ENCODE data around the gene CUX1. TPM values are rescaled to one million over a fixed set of nuclear protein-coding genes. Genes with fewer than 3 reads are reported as not detected.
"Not testable (repeated sequence)": the region's sequence is repeated elsewhere in the genome, so short reads cannot be mapped to it uniquely, and the experiment has no call there.

The CUX1 gene
- total RNA-seq, 4 donors from 2014 or later, result 56.9 to 124 (median 93.2) TPM

DNA sequence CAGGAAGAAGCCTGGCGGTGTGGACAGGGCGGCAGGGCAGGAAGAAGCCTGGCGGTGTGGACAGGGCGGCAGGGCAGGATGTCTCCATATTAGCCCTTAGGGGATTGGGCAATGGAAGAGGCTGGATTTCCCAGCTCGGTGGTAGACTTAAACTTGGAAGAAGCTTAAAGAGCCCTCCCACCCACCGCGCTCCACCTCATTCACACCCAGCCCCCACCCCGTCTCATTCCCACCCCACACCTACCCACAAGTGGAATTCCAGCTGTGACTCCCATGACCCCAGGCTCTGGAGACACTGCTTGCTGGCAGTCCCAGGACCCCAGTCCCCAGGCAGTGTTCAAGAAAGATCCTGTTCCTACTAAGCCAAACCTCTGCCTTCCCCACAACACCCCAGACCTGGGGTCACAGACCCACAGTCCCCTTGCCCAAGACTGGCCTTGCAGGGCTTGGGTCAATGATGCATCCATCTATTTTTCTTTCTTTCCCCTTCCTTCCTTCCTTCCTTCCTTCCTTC lies 504.8 kb downstream of the CUX1 start:
- no peak for TF ChIP-seq POLR2A (IDR thresholded peaks at IDR 0.05)
- no peak for TF ChIP-seq POLR2AphosphoS5 (IDR thresholded peaks at IDR 0.05)
- no peak for TF ChIP-seq EP300 (IDR thresholded peaks at IDR 0.05; ENCODE audit: low read depth)
- TF ChIP-seq, protein P1, sequence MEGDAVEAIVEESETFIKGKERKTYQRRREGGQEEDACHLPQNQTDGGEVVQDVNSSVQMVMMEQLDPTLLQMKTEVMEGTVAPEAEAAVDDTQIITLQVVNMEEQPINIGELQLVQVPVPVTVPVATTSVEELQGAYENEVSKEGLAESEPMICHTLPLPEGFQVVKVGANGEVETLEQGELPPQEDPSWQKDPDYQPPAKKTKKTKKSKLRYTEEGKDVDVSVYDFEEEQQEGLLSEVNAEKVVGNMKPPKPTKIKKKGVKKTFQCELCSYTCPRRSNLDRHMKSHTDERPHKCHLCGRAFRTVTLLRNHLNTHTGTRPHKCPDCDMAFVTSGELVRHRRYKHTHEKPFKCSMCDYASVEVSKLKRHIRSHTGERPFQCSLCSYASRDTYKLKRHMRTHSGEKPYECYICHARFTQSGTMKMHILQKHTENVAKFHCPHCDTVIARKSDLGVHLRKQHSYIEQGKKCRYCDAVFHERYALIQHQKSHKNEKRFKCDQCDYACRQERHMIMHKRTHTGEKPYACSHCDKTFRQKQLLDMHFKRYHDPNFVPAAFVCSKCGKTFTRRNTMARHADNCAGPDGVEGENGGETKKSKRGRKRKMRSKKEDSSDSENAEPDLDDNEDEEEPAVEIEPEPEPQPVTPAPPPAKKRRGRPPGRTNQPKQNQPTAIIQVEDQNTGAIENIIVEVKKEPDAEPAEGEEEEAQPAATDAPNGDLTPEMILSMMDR (IDR thresholded peaks at IDR 0.05), result no peak
- no peak overlapping the region for H3K4me3 ChIP-seq
- H3K9me3 ChIP-seq, result no peaks in the 10 kb centered on the region
- no peaks in the 10 kb centered on the region for H3K36me3 ChIP-seq
- WGBS, 2 donors (ENCODE audit: low coverage in 1 of 2), result 79 to 84% methylated on average over 4 to 8 of the region's 8 CpGs
- in situ Hi-C loops (cut with MboI; ENCODE audit: low pct_ligation_motif_present in 1 of 4, low pct_unique_long_range_greater_than_20kb in 1 of 4, low sequenced_read_pairs in 3 of 4) (no loop called here), intact Hi-C loops (cut with DNase I; ENCODE audit: low total_unique reads) (no loop called here)
- H3K27me3 ChIP-seq, result peaks cover 25% of the 10 kb centered on the region
- no peak overlapping the region for H3K27ac ChIP-seq
- no peaks in the 10 kb centered on the region for H3K4me1 ChIP-seq
- DNase-seq, result no peak

- Histone ChIP-seq H3K4me1 (no peaks in the 10 kb centered on the region), H3K36me3 (no peaks in the 10 kb centered on the region), H3K27me3 (peaks cover 34% of the 10 kb centered on the region), H3K27ac (no peak overlapping the region), H3K9me3 (no peaks in the 10 kb centered on the region), H3K4me3 (no peak overlapping the region)
- no peak for TF ChIP-seq POLR2AphosphoS5 (IDR thresholded peaks at IDR 0.05)
- TF ChIP-seq EP300 (IDR thresholded peaks at IDR 0.05; ENCODE audit: low read depth), result no peak
- TF ChIP-seq, protein P1 (IDR thresholded peaks at IDR 0.05), result no peak
- no peak for TF ChIP-seq POLR2A (IDR thresholded peaks at IDR 0.05)
- intact Hi-C loops (cut with DNase I; ENCODE audit: low total_unique reads) (no loop called here), in situ Hi-C loops (cut with MboI; ENCODE audit: low pct_ligation_motif_present in 1 of 4, low pct_unique_long_range_greater_than_20kb in 1 of 4, low sequenced_read_pairs in 3 of 4) (no loop called here)
- DNase-seq, result no peak
- 85% methylated on average over 5 of the region's 5 CpGs; no CpG with 5 or more reads in 1 of the 2 donors for WGBS, 2 donors (ENCODE audit: low coverage in 1 of 2)
Measured at GRCh38 chr7:102323914-102324195, 506.4 kb downstream of the CUX1 start.

GRCh38 chr7:102325106-102325505 lies 507.7 kb downstream of the CUX1 start:
- peaks cover 34% of the 10 kb centered on the region for H3K27me3 ChIP-seq
- H3K36me3 ChIP-seq; intact Hi-C loops (cut with DNase I; ENCODE audit: low total_unique reads); H3K9me3 ChIP-seq; DNase-seq; H3K4me1 ChIP-seq; in situ Hi-C loops (cut with MboI; ENCODE audit: low pct_ligation_motif_present in 1 of 4, low pct_unique_long_range_greater_than_20kb in 1 of 4, low sequenced_read_pairs in 3 of 4); H3K4me3 ChIP-seq; H3K27ac ChIP-seq: not testable (repeated sequence)
- 71 to 86% methylated on average over 1 to 11 of the region's 11 CpGs for WGBS, 2 donors (ENCODE audit: low coverage in 1 of 2)

DNA sequence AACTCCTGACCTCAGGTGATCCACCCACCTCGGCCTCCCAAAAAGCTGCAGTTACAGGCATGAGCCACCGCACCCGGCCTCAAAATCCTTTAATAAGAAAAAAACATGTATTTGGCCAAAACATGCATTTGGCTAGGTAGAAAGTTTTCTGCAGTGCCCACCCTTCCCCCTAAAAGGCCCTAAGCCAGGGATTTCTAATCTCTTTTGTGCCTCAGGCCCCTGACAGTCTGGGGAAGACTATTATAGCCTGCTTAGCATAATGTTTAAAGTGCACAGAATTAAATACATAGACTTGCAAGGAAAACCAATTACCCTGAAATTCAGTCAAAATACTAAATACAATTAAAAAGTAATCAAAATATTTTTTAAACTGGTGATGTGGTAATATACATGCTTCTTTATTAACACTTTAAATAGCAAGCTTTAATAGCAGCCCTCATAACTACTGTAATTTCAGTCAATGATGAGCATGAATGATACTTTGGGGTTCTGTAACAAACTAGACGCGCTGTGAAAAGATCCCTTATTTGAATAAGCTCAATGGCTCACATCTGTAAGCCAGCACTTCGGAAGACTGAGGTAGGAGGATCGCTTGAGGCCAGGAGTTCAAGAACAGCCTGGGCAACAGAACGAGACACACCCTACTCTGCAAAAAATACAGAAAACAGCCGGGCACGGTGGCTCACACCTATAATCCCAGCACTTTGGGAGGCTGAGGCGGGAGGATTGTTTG lies 508.9 kb downstream of the CUX1 start:
- Histone ChIP-seq H3K4me3 (no peak overlapping the region), H3K4me1 (no peaks in the 10 kb centered on the region), H3K27ac (no peak overlapping the region), H3K27me3 (peaks cover 31% of the 10 kb centered on the region), H3K36me3 (no peaks in the 10 kb centered on the region), H3K9me3 (no peaks in the 10 kb centered on the region)
- no peak for DNase-seq
- intact Hi-C loops (cut with DNase I; ENCODE audit: low total_unique reads) (no loop called here), in situ Hi-C loops (cut with MboI; ENCODE audit: low pct_ligation_motif_present in 1 of 4, low pct_unique_long_range_greater_than_20kb in 1 of 4, low sequenced_read_pairs in 3 of 4) (no loop called here)
- WGBS, 2 donors (ENCODE audit: low coverage in 1 of 2), result 77 to 81% methylated on average over 5 to 11 of the region's 11 CpGs
- no peak for TF ChIP-seq POLR2A (IDR thresholded peaks at IDR 0.05)
- TF ChIP-seq POLR2AphosphoS5 (IDR thresholded peaks at IDR 0.05), result no peak
- TF ChIP-seq, protein P1 (IDR thresholded peaks at IDR 0.05), result no peak
- TF ChIP-seq EP300 (IDR thresholded peaks at IDR 0.05; ENCODE audit: low read depth), result no peak

- H3K4me3 ChIP-seq; intact Hi-C loops (cut with DNase I; ENCODE audit: low total_unique reads); in situ Hi-C loops (cut with MboI; ENCODE audit: low pct_ligation_motif_present in 1 of 4, low pct_unique_long_range_greater_than_20kb in 1 of 4, low sequenced_read_pairs in 3 of 4); H3K9me3 ChIP-seq; H3K27ac ChIP-seq; DNase-seq; H3K4me1 ChIP-seq; H3K36me3 ChIP-seq: not testable (repeated sequence)
- peaks cover 26% of the 10 kb centered on the region for H3K27me3 ChIP-seq
- WGBS, 2 donors (ENCODE audit: low coverage in 1 of 2), result 79% methylated on average over 6 of the region's 6 CpGs
Measured at GRCh38 chr7:102327183-102327582, 509.8 kb downstream of the CUX1 start.

- H3K27ac ChIP-seq; H3K36me3 ChIP-seq; DNase-seq; in situ Hi-C loops (cut with MboI; ENCODE audit: low pct_ligation_motif_present in 1 of 4, low pct_unique_long_range_greater_than_20kb in 1 of 4, low sequenced_read_pairs in 3 of 4); H3K4me3 ChIP-seq; H3K9me3 ChIP-seq; intact Hi-C loops (cut with DNase I; ENCODE audit: low total_unique reads); H3K4me1 ChIP-seq: not testable (repeated sequence)
- peaks cover 17% of the 10 kb centered on the region for H3K27me3 ChIP-seq
- 61% methylated on average over 5 of the region's 5 CpGs; no CpG with 5 or more reads in 1 of the 2 donors for WGBS, 2 donors (ENCODE audit: low coverage in 1 of 2)
Measured at GRCh38 chr7:102328863-102329262, 511.4 kb downstream of the CUX1 start.

DNA sequence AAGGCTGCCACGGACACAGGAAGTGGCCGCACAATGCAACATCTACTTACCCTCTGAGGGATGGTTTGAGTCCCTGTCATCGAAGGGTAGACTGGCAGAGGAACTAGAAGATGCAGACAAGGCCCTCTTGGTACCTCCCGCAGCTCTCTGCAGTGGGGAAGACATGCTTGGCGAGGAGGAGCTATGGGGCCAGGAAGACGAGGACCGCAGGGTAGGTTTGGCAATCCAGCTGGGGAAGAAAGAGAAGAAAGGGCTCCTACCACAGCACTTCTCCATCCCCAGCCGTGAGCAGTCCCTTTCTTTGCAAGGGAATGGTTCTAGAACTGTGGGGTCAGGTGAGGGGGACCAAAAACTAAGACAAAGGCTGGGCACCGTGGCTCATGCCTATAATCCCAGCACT lies 511.9 kb downstream of the CUX1 start:
- 60 to 77% methylated on average over 4 to 9 of the region's 9 CpGs for WGBS, 2 donors (ENCODE audit: low coverage in 1 of 2)
- in situ Hi-C loops (cut with MboI; ENCODE audit: low pct_ligation_motif_present in 1 of 4, low pct_unique_long_range_greater_than_20kb in 1 of 4, low sequenced_read_pairs in 3 of 4); H3K4me1 ChIP-seq; H3K27ac ChIP-seq; H3K4me3 ChIP-seq; intact Hi-C loops (cut with DNase I; ENCODE audit: low total_unique reads); H3K36me3 ChIP-seq; H3K9me3 ChIP-seq; DNase-seq: not testable (repeated sequence)
- H3K27me3 ChIP-seq, result peaks cover 17% of the 10 kb centered on the region
